PFSK-1 (cell line): Measurements from ENCODE around the gene DIP2C.
A peak's percentile ranks its signal among the peaks of the same experiment; 100 is the strongest.

Experiments
- FOXP2 ChIP-seq: optimal IDR thresholded peaks from 2 replicates; pipeline ENCODE3; 2011; ENCODE audit warnings: borderline replicate concordance, control low read depth, inconsistent platforms; ENCODE audit not compliant: insufficient read depth; ENCODE audit errors: extremely low read length, extremely low read depth
- POLR2AphosphoS5 ChIP-seq: IDR thresholded peaks from 2 replicates; pipeline ENCODE4 v1.6.1; 2012; ENCODE audit warnings: low read depth, mild to moderate bottlenecking, control low read depth, low read length, moderate library complexity
- REST ChIP-seq, 2 experiments: IDR thresholded peaks; 2 replicates each; pipeline versions ENCODE4 v1.6.1 to v1.8.0; 2011 to 2012; ENCODE audit warnings: low read depth in 2 of 2, low read length in 2 of 2, control low read depth in 1 of 2, inconsistent platforms in 1 of 2, mild to moderate bottlenecking in 1 of 2, moderate library complexity in 1 of 2; ENCODE audit not compliant: insufficient read depth in 1 of 2
- SIN3A ChIP-seq: IDR thresholded peaks from 2 replicates; pipeline ENCODE4 v1.6.1; 2012; ENCODE audit warnings: mild to moderate bottlenecking, low read length, moderate library complexity, borderline replicate concordance; ENCODE audit not compliant: insufficient read depth
- TAF1 ChIP-seq: IDR thresholded peaks from 2 replicates; pipeline ENCODE4 v1.6.1; 2012; ENCODE audit warnings: low read length, control low read depth, borderline replicate concordance; ENCODE audit not compliant: insufficient read depth

Gene DIP2C

GRCh38 chr10:325282-325681 lies 364.2 kb downstream of the DIP2C start:
- TF ChIP-seq TAF1 (no peak), FOXP2 (no peak), SIN3A (no peak), REST (IDR thresholded peaks at IDR 0.05; ENCODE audit: insufficient read depth in 1 of 2, low read depth in 2 of 2, low read length in 2 of 2) (no peak), POLR2AphosphoS5 (no peak)

- TF ChIP-seq POLR2AphosphoS5 = no peak
- TF ChIP-seq REST (IDR thresholded peaks at IDR 0.05; ENCODE audit: insufficient read depth in 1 of 2, low read depth in 2 of 2, low read length in 2 of 2) = no peak
- no peak for TF ChIP-seq SIN3A
- no peak for TF ChIP-seq FOXP2
- TF ChIP-seq TAF1 = no peak
Observed at GRCh38 chr10:324593-324992, 364.9 kb downstream of the DIP2C start.

GRCh38 chr10:323651-324293 lies 365.7 kb downstream of the DIP2C start:
- TF ChIP-seq SIN3A (no peak), POLR2AphosphoS5 (peak; percentile 21; the same call in 1 of the 2 replicates), FOXP2 (peak; percentile 41)

- TF ChIP-seq REST (IDR thresholded peaks at IDR 0.05; ENCODE audit: insufficient read depth in 1 of 2, low read depth in 2 of 2, low read length in 2 of 2) (no peak), POLR2AphosphoS5 (no peak), FOXP2 (no peak), SIN3A (no peak), TAF1 (no peak)
Observed at GRCh38 chr10:320771-321170, 368.7 kb downstream of the DIP2C start.

- TF ChIP-seq TAF1 (no peak), REST (IDR thresholded peaks at IDR 0.05; ENCODE audit: insufficient read depth in 1 of 2, low read depth in 2 of 2, low read length in 2 of 2) (no peak), POLR2AphosphoS5 (no peak), SIN3A (no peak), FOXP2 (no peak)
Observed at GRCh38 chr10:317926-318325, 371.5 kb downstream of the DIP2C start.
